Keratinocyte (primary cell): Measurements from ENCODE around the gene CASP4.

Experiments used
- CTCF ChIP-seq, 3 experiments: IDR thresholded peaks in 1 of 3; conservative IDR thresholded peaks in 1 of 3; optimal IDR thresholded peaks in 1 of 3; 2 replicates in 2 of 3; 3 replicates in 1 of 3; pipeline versions ENCODE3 to v1.5.1; 2011; ENCODE audit warnings: low read length in 3 of 3, mild to moderate bottlenecking in 3 of 3, moderate library complexity in 2 of 3, control low read depth in 1 of 3, inconsistent platforms in 1 of 3; ENCODE audit not compliant: insufficient read depth in 2 of 3; ENCODE audit errors: extremely low read depth in 1 of 3
- EZH2 ChIP-seq: IDR thresholded peaks from one replicate; pipeline ENCODE4 v1.6.1; 2012; ENCODE audit warnings: inconsistent platforms, mild to moderate bottlenecking, low read length, moderate library complexity

GRCh38 chr11:105003151-105003550 is 34.8 kb upstream of the CASP4 start:
- TF ChIP-seq CTCF (optimal IDR thresholded peaks at IDR 0.05 in 1 of 3, IDR thresholded peaks at IDR 0.05 in 1 of 3, conservative IDR thresholded peaks at IDR 0.05 in 1 of 3; ENCODE audit: extremely low read depth in 1 of 3, insufficient read depth in 2 of 3, low read length in 3 of 3), result no peak
- TF ChIP-seq EZH2, result no peak
